GM19099 (cell line): Measurements from ENCODE around the gene C16orf87.

Experiments used
- POLR2A ChIP-seq: IDR thresholded peaks from 3 replicates; pipeline ENCODE4 v1.6.1; 2011; ENCODE audit warnings: low read depth; ENCODE audit not compliant: insufficient read length; ENCODE audit errors: extremely low read depth

C16orf87 gene

DNA sequence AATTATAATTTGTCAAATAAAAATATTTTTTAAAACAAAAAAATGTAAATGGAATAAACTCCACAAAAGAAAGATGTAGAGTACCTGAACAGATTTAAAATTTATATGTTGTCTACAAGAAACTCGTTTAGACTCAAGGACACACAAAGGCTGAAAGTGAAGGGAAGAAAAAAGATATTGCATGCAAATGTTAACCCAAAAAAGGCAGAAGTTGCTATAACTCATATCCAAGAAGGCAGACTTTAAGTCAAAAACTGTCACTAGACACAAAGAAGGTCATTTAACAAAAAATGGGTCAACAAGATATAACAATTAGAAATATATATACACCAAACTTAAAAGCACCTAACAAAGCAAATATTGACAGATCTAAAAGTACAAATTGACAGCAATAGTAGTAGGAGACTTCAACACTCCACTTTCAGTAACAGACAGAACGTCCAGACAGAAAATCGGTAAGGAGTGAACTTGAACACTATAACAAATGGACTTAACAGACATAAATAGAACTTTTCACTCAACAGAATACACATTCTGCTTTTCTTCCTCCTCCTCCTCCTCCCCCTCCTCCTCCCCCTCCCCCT, 42.0 kb downstream of the C16orf87 start:
- TF ChIP-seq POLR2A, result no peak

DNA sequence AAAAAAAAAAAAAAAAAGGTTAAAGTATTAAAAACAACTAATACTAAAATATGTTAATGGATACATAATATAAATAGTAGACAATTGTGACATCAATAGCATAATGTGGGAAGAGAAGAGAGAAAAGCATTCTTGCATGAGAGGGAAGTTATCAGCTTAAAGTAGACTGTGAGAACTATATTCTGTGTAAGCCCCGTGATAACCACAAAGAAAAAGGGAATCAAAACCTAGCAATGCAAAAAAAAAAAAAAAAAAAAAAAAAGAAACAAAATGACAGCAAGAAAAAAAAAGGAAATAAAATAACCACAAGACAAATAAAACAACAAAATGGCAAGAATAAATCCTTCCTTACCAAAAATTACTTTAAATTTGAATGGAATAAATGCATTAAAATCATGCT, 43.1 kb downstream of the C16orf87 start:
- TF ChIP-seq POLR2A, result no peak

DNA sequence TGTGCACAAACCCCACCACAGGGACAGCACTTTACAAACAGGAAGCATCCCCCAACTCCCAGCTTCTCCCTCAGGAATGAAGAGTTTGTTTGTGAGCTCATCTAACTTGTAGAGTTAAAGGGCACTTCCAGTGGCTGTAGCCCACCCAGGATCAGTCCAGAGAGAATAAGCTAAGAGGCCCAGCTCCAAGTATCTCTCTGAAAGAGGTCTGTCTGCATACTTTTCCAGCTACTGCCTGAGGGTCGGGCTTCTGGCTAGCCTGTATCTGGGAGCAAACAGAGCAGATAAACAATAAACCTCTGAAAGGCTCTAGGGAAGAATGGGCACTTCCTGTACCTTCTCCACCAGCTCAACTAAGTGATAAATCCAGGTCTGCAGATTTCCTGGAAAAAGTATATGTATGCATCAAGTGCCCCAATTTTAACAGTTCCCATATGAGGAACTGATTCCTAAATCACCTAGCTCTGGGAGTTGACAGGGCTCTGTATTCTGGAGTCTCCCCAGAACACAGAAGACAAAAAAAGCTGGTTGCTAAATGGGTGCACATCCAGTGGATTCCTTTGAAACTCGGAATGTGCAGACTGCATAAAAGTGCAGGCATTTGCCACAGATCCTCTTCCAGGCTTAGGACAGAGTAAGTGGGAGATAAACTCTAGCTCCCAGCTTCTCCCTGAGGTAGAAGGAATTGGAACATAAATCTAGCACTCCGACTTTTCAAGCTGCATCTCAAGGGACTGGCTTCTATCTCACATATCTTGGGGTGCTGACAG, 45.7 kb downstream of the C16orf87 start:
- TF ChIP-seq POLR2A, result no peak

DNA sequence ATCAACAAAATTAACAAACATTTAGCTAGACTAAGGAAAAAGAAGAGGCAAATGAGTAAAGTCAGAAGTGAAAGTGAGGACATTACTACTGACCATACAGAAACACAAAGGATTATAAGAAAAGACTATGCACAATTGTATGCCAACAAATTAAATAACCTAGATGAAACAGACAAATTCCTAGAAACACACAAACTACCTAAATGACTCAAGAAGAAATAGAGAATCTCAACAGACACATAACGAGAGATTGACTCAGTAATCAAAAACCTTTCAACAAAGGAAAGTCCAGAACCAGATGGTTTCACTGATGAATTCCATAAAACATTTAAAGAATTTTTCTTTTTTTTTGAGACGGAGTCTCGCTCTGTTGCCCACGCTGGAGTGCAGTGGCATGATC, 47.2 kb downstream of the C16orf87 start:
- no peak for TF ChIP-seq POLR2A

DNA sequence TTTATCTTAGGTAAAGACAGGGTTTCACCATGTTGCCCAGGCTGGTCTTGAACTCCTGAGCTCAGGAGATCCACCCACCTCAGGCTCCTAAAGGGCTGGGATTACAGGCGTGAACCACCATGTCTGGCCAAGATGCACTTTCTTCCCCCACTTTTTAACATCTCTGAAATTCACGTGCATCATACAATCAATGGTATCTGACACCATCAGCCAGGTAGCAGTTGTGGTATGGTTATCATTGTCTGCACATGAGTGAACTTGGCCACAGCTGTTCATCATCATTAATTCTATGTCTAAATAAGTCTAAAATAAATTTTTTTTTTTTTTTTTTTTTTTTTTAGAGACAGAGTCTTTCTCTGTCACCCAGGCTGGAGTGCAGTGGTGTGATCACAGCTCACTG, 48.7 kb downstream of the C16orf87 start:
- TF ChIP-seq POLR2A, result no peak

DNA sequence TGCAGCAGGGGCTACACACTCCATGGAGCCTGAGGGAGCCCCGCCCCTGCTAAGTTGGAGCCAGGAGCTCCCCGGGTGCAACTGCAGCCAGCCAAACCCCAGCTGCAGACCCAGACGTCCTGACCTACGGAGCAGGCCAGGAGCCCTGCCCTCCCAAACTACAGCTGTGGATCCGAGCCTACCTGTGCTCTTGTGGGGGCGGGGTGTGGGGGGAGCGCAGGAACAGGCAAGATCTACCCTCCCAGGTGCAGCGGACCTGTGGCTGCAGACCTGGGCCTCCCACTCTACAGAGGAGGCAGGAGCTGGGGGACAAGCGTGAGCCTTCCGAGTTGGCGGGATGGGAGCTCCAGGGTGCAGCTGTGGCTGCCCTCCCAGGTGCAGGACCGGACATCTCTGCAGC, 53.2 kb downstream of the C16orf87 start:
- TF ChIP-seq POLR2A, result no peak

DNA sequence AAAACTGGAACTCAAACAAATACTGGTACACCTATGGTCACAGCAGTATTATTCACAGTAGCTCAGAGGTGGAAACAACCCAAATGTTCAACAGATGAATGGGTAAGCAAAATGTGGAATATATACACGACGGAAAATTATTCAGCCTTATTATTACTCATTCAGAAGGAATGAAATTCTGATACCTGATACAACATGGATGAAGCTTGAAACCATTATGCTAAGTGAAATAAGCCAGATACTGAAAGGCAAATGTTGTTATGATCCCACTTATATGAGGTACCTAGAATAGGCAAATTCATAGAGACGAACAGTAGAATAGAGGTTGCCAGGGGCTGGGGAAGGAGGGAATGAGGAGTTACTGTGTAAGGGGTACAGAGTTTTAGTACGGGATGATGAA, 55.8 kb downstream of the C16orf87 start:
- TF ChIP-seq POLR2A, result no peak

DNA sequence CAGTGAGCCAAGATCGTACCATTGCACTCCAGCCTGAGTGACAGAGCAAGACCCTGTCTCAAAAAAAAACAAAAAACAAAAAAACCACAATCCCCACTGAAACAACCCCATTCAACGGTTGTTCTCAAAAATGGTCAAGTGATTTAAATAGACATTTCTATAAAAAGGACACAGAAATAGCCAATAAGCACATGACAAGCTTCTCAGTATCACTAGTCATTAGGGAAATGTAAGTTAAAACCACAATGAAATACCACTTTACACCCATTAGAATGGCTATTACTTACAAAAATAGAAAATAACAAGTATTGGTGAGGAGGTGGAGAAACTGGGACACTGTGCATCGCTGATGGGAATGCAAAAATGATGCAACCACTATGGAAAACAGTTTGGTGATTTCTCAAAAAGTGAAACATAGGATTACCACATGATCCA, 56.2 kb downstream of the C16orf87 start:
- no peak for TF ChIP-seq POLR2A

DNA sequence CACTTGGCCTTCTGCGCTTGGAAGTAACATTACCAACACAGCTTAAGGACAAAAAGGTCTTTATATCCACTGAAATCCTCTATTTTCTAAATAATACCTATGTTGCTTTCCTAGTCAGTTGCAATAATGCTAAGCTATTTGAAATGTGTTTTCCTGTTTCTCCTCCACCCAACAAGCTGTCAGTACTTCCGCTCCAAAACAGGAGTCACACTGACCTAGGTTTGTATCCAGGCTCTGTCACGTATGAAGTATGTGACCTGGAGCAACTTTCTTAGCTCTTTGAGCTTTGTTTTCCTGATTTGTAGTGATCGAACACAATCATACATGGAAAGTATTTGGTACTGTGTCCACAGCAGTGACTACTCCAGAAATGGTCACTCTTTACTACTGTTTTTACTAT, 58.5 kb downstream of the C16orf87 start:
- TF ChIP-seq POLR2A, result no peak

DNA sequence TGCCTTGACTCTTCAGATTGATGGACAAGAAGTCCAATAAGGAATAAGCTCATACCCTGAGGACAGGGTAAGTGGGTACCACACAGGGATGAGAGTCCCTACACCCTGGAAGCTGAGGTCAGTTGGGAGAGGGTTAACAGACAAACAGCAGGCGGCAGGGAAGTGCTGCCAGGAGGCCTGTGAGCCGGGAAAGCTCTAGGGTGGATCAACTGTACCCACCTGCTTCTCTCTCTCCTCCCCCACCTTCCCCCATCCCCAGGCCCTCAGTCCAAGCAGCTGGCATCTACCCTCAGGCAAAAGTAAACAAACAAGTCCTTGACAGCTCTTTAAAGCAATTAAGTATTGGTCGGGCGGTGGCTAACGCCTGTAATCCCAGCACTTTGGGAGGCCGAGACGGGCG, 62.2 kb downstream of the C16orf87 start:
- TF ChIP-seq POLR2A, result no peak

DNA sequence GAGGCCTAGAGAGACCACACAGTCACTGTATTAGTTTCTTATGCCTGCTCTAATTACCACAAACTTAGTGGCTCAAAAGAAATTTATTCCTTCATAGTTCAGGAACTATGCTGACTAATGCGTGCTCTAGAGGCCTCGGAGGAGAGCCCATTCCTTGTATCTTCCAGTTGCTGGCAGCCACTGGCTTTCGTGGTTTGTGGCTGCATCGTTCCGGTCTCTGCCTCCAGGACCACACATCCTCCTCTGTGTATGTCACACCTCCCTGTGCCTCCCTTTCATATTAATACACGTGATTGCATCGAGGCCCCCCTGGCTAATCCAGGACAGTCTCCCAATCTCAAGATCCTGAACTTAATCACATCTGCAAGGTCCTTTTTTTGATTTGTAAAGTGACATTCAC, 65.9 kb downstream of the C16orf87 start:
- TF ChIP-seq POLR2A, result no peak

DNA sequence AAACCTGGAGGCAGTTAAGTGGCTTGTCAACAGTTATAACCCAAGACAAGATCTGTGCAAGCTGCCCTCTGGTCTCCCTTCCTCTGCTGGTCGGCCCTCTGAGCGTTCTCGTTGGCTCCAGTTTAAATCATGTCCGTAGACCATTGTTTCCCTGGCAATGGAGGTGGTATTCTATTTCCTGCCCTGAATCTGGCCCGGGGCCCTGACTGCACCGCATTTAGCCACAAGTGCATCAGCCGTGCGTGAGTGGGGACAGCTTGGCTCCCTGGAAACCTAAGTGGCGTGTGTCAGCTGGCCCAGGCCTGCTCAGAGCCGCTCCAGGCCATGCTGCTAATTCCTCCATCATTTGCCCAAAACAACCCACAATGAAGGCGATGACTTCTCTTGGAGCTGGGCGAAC, 67.8 kb downstream of the C16orf87 start:
- TF ChIP-seq POLR2A, result no peak

DNA sequence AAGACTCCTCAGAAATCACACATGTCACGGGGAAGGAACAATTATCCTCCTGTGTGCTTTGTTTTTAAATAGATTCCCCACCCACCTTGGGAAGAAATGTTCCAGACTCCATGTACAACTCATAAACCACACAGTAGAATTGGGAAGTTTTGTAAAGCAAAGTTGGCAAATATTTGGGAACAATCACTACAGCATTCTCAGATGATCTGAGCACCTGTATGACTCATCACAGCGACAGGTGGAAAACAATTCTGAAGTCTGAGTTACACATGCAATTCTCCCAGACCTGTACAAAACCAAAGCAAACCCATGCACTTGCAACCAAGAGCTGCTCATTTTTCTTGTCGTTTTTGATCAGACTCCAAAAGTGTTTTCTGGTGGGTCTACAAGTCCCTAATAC, 68.4 kb downstream of the C16orf87 start:
- no peak for TF ChIP-seq POLR2A

DNA sequence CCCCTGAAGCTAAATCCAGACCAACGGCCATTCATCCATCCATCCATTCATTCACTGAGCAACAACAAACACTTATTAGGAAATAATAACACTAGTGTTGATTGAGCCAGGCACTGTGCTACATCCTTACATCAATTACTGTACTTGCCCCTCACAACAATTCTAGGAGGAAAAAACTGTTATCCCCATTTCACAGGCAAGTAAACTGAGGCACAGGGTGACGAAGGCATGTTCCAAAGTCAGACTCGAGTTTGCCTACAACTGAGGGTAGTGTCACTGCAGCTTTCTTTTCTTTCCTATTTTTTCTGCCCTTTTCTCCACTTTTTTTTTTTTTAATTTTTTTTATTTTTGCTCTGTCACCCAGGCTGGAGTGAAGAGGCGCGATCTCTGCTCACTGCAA, 71.7 kb downstream of the C16orf87 start:
- TF ChIP-seq POLR2A, result no peak

DNA sequence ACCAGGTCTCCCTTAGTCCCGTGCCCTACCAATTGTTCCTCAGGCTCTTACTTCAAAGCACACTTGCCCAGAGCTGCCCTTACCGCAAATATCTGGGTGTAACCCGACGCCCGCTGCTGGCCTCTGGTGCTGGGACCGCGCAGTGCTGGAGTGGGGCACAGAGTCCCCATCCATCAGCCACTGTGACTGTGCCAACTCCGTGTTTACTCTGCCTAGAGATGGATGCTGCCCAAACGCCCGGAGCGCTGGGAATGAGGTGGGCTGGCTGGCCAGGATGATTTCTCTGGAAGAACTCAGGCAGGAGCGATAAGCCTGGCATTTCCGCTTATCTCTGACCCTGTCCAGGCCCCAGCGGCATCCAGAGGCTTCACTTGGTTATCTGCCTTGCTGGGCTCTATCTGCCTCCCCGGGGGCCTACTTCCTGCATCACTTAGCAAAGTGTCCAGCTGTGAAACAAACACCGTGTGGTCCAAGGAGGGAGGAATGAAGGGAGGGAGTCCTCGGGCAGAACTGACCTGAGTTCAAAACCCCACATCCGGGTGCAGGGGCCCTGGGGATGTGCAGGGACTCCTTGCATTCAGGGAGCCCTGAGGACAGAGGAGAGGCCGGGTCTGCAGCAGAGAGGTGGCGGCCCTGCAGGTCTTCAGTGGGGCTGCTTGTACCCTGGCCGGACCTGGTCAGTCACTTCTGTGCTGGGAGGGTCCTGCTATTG, 73.5 kb downstream of the C16orf87 start:
- no peak for TF ChIP-seq POLR2A

DNA sequence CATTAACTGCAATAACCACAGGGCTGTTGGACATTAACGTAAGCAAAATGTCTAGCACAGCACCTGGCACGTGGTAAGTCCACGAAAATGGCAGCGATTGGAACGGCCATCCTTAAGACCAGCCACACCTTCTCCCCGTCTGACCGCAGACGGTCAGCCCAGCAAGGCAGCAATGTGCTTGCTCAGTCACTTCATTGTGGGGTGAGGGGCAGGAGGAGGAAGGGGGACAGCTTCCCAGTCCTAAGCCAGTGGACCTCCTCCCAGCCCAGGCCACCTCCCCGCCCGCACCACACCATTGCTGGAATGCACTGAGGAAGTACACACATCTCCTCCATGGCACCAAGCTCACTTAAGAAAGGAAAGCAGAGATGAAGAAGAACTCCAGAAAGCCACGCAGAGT, 74.2 kb downstream of the C16orf87 start:
- TF ChIP-seq POLR2A, result no peak
